H9 (cell line): Measurements from ENCODE around the gene STX7. TPM values are rescaled to one million over a fixed set of nuclear protein-coding genes. Genes with fewer than 3 reads are reported as not detected.

Experiments
- DNase-seq: peaks from one replicate; pipeline ENCODE4 v3.0.0-alpha.2; 2017
- H2AFZ ChIP-seq: one replicate; pipeline ENCODE4 v1.6.1; 2013; ENCODE audit warnings: mild to moderate bottlenecking, low read length, control low read depth, moderate library complexity
- H2AK5ac ChIP-seq: 2 replicates; pipeline ENCODE4 v1.6.1; 2013; ENCODE audit warnings: low read length, control low read depth, mixed read lengths; ENCODE audit not compliant: insufficient read length
- H2BK120ac ChIP-seq: one replicate; pipeline ENCODE4 v1.6.1; 2013; ENCODE audit warnings: low read depth, mild to moderate bottlenecking, low read length, control low read depth, inconsistent platforms; ENCODE audit not compliant: poor library complexity, severe bottlenecking
- H2BK12ac ChIP-seq: 2 replicates; pipeline ENCODE4 v1.6.1; 2013; ENCODE audit warnings: low read length, control low read depth, mixed read lengths, low read depth; ENCODE audit not compliant: insufficient read length
- H2BK15ac ChIP-seq: 2 replicates; pipeline ENCODE4 v1.6.1; 2013; ENCODE audit warnings: low read depth, low read length, control low read depth
- H2BK20ac ChIP-seq: one replicate; pipeline ENCODE4 v1.6.1; 2013; ENCODE audit warnings: low read depth, mild to moderate bottlenecking, low read length, control low read depth, inconsistent platforms; ENCODE audit not compliant: poor library complexity, severe bottlenecking
- H2BK5ac ChIP-seq: 2 replicates; pipeline ENCODE4 v1.6.1; 2013; ENCODE audit warnings: low read length, control low read depth, mixed read lengths; ENCODE audit not compliant: insufficient read length
- H3K14ac ChIP-seq: 2 replicates; pipeline ENCODE4 v1.6.1; 2013; ENCODE audit warnings: low read length, control low read depth; ENCODE audit not compliant: insufficient read depth
- H3K18ac ChIP-seq: 2 replicates; pipeline ENCODE4 v1.6.1; 2013; ENCODE audit warnings: low read depth, mild to moderate bottlenecking, mixed read lengths, low read length, control low read depth; ENCODE audit not compliant: insufficient read length
- H3K23ac ChIP-seq: 2 replicates; pipeline ENCODE4 v1.6.1; 2013; ENCODE audit warnings: low read length, control low read depth, mixed read lengths, low read depth; ENCODE audit not compliant: insufficient read length
- H3K23me2 ChIP-seq: 2 replicates; pipeline ENCODE4 v1.6.1; 2013; ENCODE audit warnings: low read depth, mild to moderate bottlenecking, mixed read lengths, low read length, control low read depth; ENCODE audit not compliant: insufficient read length, poor library complexity, severe bottlenecking
- H3K27ac ChIP-seq: 2 replicates; pipeline ENCODE4 v1.5.1; 2013; ENCODE audit warnings: low read length, control low read depth, mixed read lengths, low read depth; ENCODE audit not compliant: insufficient read length
- H3K27me3 ChIP-seq: 2 replicates; pipeline ENCODE4 v1.6.1; 2013; ENCODE audit warnings: low read length, control low read depth, inconsistent platforms; ENCODE audit not compliant: insufficient read depth
- H3K4ac ChIP-seq: 2 replicates; pipeline ENCODE4 v1.6.1; 2013; ENCODE audit warnings: low read depth, mild to moderate bottlenecking, control low read depth, inconsistent platforms, low read length, moderate library complexity
- H3K4me1 ChIP-seq: 2 replicates; pipeline ENCODE4 v1.6.1; 2013; ENCODE audit warnings: low read length, control low read depth, inconsistent platforms; ENCODE audit not compliant: insufficient read depth
- H3K4me2 ChIP-seq: 2 replicates; pipeline ENCODE4 v1.6.1; 2013; ENCODE audit warnings: low read length, control low read depth, mixed read lengths; ENCODE audit not compliant: insufficient read length, insufficient read depth
- H3K56ac ChIP-seq: 2 replicates; pipeline ENCODE4 v1.6.1; 2013; ENCODE audit warnings: low read depth, mild to moderate bottlenecking, mixed read lengths, low read length, control low read depth; ENCODE audit not compliant: insufficient read length
- H3K79me1 ChIP-seq: 2 replicates; pipeline ENCODE4 v1.6.1; 2013; ENCODE audit warnings: low read depth, mild to moderate bottlenecking, moderate library complexity, low read length, control low read depth, inconsistent platforms; ENCODE audit not compliant: insufficient read depth, poor library complexity, severe bottlenecking
- H3K79me2 ChIP-seq: 2 replicates; pipeline ENCODE4 v1.6.1; 2013; ENCODE audit warnings: low read length, control low read depth, inconsistent platforms; ENCODE audit not compliant: insufficient read depth
- H3K9ac ChIP-seq: 2 replicates; pipeline ENCODE4 v1.6.1; 2013; ENCODE audit warnings: low read length, control low read depth, mixed read lengths; ENCODE audit not compliant: insufficient read length; ENCODE audit errors: extremely low read depth
- H3K9me3 ChIP-seq: one replicate; pipeline ENCODE4 v1.6.1; 2013; ENCODE audit warnings: low read depth, low read length, inconsistent platforms; ENCODE audit not compliant: control insufficient read depth
- H3T11ph ChIP-seq: one replicate; pipeline ENCODE4 v1.6.1; 2013; ENCODE audit warnings: mild to moderate bottlenecking, low read length, control low read depth, inconsistent platforms
- H4K20me1 ChIP-seq: one replicate; pipeline ENCODE4 v1.6.1; 2013; ENCODE audit not compliant: control insufficient read depth, insufficient read length, insufficient read depth
- H4K5ac ChIP-seq: 2 replicates; pipeline ENCODE4 v1.6.1; 2013; ENCODE audit warnings: low read depth, mild to moderate bottlenecking, mixed read lengths, low read length, control low read depth; ENCODE audit not compliant: insufficient read length
- H4K8ac ChIP-seq: replicated peaks from 2 replicates; pipeline ENCODE4 v1.6.1; 2013; ENCODE audit warnings: low read length, control low read depth, mixed read lengths, low read depth; ENCODE audit not compliant: insufficient read length
- H4K91ac ChIP-seq: 2 replicates; pipeline ENCODE4 v1.6.1; 2013; ENCODE audit warnings: low read depth, mild to moderate bottlenecking, moderate library complexity, mixed read lengths, low read length, control low read depth; ENCODE audit not compliant: insufficient read length
- H3K27ac Mint-ChIP-seq, 3 experiments: 2 replicates in 2 of 3; 3 replicates in 1 of 3; pipeline ENCODE4 v1.8.0; 2020 to 2021; ENCODE audit warnings: mixed read lengths in 3 of 3, mild to moderate bottlenecking in 1 of 3, moderate library complexity in 1 of 3
- H3K27me3 Mint-ChIP-seq: 2 replicates; pipeline ENCODE4 v1.8.0; 2021; ENCODE audit warnings: low read depth, mild to moderate bottlenecking, moderate library complexity, mixed read lengths
- H3K36me3 Mint-ChIP-seq, 3 experiments: 2 replicates in 2 of 3; 3 replicates in 1 of 3; pipeline ENCODE4 v1.8.0; 2020 to 2021; ENCODE audit warnings: low read depth in 3 of 3, mixed read lengths in 3 of 3; ENCODE audit not compliant: insufficient read depth in 1 of 3
- H3K4me1 Mint-ChIP-seq, 2 experiments: 2 replicates each; pipeline ENCODE4 v1.8.0; 2020; ENCODE audit warnings: mixed read lengths in 2 of 2
- H3K4me3 Mint-ChIP-seq, 2 experiments: 2 replicates in 1 of 2; 3 replicates in 1 of 2; pipeline ENCODE4 v1.8.0; 2020 to 2021; ENCODE audit warnings: mild to moderate bottlenecking in 2 of 2, mixed read lengths in 2 of 2, moderate library complexity in 1 of 2
- H3K9me3 Mint-ChIP-seq, 2 experiments: 2 replicates in 1 of 2; 3 replicates in 1 of 2; pipeline ENCODE4 v1.8.0; 2020; ENCODE audit warnings: mild to moderate bottlenecking in 2 of 2, mixed read lengths in 2 of 2, moderate library complexity in 1 of 2
- WGBS: extraction: QIAGEN DNeasy Blood & Tissue Kit; methylation state at CpG from one replicate; pipeline ENCODE4 v1.1.7; 2013; ENCODE audit warnings: missing lambda C conversion rate, low lambda C conversion rate, mixed read lengths; ENCODE audit not compliant: insufficient read length; ENCODE audit errors: extremely low coverage; 5-methylcytosine and 5-hydroxymethylcytosine counted together
- total RNA-seq: library from RNA; stranded (reverse); gene quantifications from 2 replicates; pipeline ENCODE4 v1.2.1, GENCODE V29; 2021
- TF ChIP-seq, protein P1 (sequence below): fragments of 200-600 bp; sonication (generic); conservative IDR thresholded peaks from 3 replicates; pipeline ENCODE4 v1.8.0; 2021; ENCODE audit warnings: antibody characterized with exemption, mild to moderate bottlenecking

The STX7 gene
- total RNA-seq, 1 experiment from 2014 or later, result 30.0 TPM

DNA sequence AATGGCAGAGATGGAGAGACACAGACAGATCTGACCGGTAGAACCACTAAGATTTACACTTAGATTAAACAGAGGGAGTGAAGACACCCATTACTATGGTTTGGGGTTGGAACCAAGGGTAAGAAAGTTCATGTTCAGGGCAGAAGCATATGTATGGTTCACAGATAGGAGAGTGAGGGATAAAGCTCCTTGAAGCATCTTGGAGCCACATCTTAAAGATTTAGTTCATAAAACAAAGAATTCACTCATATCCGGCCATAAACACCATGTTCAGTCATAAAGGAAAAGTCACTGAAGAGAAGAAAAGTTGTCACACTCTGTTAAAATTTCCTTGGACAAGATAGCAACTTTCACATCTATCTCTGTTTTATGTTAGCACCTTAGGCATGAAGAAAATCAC is 18.0 kb downstream of the STX7 start:
- H2AK5ac ChIP-seq, result no peak overlapping the region
- no peak overlapping the region for H4K8ac ChIP-seq
- Mint-ChIP-seq H3K4me3 (no peak overlapping the region), H3K27ac (no peak overlapping the region), H3K36me3 (peaks cover 6 to 21% (median 15%) of the 10 kb centered on the region in 3 experiments; a peak in 6 of 7 replicates), H3K4me1 (no peaks in the 10 kb centered on the region; a peak in 1 of 4 replicates), H3K27me3 (no peaks in the 10 kb centered on the region), H3K9me3 (peaks cover 0 to 2% of the 10 kb centered on the region in 2 experiments; a peak in 2 of 5 replicates)
- no peak overlapping the region for H3K18ac ChIP-seq
- H3K4me2 ChIP-seq, result no peak overlapping the region
- H4K20me1 ChIP-seq, result no peaks in the 10 kb centered on the region
- no peak overlapping the region for H2BK5ac ChIP-seq
- H3K27me3 ChIP-seq, result no peaks in the 10 kb centered on the region
- H4K91ac ChIP-seq, result no peak overlapping the region
- no peaks in the 10 kb centered on the region for H3K9me3 ChIP-seq
- H4K5ac ChIP-seq, result no peak overlapping the region
- H2BK12ac ChIP-seq, result no peak overlapping the region
- no peak overlapping the region for H3K4ac ChIP-seq
- H3K79me2 ChIP-seq, result no peaks in the 10 kb centered on the region; the same call in 1 of the 2 replicates
- no CpG with 5 or more reads among the region's 2 CpGs for WGBS
- no peak overlapping the region for H2AFZ ChIP-seq
- H3K23ac ChIP-seq, result no peak overlapping the region
- H3K79me1 ChIP-seq, result no peaks in the 10 kb centered on the region
- no peaks in the 10 kb centered on the region for H3K23me2 ChIP-seq
- H3K14ac ChIP-seq, result no peak overlapping the region
- peaks cover 9% of the 10 kb centered on the region for H3K4me1 ChIP-seq
- no peak overlapping the region for H3K9ac ChIP-seq
- DNase-seq, result no peak
- H3T11ph ChIP-seq, result no peak overlapping the region
- H2BK20ac ChIP-seq, result no peak overlapping the region
- H2BK120ac ChIP-seq, result no peak overlapping the region
- no peak overlapping the region for H3K56ac ChIP-seq
- TF ChIP-seq, protein P1, sequence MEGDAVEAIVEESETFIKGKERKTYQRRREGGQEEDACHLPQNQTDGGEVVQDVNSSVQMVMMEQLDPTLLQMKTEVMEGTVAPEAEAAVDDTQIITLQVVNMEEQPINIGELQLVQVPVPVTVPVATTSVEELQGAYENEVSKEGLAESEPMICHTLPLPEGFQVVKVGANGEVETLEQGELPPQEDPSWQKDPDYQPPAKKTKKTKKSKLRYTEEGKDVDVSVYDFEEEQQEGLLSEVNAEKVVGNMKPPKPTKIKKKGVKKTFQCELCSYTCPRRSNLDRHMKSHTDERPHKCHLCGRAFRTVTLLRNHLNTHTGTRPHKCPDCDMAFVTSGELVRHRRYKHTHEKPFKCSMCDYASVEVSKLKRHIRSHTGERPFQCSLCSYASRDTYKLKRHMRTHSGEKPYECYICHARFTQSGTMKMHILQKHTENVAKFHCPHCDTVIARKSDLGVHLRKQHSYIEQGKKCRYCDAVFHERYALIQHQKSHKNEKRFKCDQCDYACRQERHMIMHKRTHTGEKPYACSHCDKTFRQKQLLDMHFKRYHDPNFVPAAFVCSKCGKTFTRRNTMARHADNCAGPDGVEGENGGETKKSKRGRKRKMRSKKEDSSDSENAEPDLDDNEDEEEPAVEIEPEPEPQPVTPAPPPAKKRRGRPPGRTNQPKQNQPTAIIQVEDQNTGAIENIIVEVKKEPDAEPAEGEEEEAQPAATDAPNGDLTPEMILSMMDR, result no peak
- no peak overlapping the region for H3K27ac ChIP-seq
- H2BK15ac ChIP-seq, result no peak overlapping the region
